MM.1S (cell line): ENCODE measurements around the gene PEX14.

Source experiments
- EZH2phosphoT487 ChIP-seq: fragments of 300-600 bp; sonication (generic); IDR thresholded peaks from 2 replicates; pipeline ENCODE4 v1.6.1; 2018; ENCODE audit warnings: antibody characterized with exemption, low read length
- TF ChIP-seq, protein P1 (sequence below): fragments of 300-600 bp; sonication (generic); IDR thresholded peaks from 2 replicates; pipeline ENCODE4 v1.5.1; 2016; ENCODE audit warnings: antibody characterized with exemption, low read length, mixed read lengths

DNA sequence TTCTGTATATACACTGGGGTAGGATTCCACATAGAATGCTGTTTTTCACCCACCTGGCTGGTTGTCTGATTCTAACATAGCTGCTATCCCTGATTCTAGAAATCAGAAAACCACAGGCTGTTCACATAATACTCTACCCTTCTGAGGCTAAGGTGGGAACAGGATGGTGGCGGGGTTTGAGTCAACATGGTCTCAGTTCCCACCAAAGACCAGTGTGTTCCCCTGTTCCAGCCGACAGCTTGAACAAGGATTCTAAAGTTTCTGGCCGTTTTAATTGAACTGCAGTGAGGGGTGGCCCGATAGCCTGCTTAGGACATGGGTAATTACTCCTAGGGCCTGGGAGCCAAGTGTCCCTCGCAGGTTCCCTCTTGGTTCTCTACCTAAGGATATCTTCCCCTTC lies 38.4 kb downstream of the PEX14 start:
- TF ChIP-seq, protein P1, sequence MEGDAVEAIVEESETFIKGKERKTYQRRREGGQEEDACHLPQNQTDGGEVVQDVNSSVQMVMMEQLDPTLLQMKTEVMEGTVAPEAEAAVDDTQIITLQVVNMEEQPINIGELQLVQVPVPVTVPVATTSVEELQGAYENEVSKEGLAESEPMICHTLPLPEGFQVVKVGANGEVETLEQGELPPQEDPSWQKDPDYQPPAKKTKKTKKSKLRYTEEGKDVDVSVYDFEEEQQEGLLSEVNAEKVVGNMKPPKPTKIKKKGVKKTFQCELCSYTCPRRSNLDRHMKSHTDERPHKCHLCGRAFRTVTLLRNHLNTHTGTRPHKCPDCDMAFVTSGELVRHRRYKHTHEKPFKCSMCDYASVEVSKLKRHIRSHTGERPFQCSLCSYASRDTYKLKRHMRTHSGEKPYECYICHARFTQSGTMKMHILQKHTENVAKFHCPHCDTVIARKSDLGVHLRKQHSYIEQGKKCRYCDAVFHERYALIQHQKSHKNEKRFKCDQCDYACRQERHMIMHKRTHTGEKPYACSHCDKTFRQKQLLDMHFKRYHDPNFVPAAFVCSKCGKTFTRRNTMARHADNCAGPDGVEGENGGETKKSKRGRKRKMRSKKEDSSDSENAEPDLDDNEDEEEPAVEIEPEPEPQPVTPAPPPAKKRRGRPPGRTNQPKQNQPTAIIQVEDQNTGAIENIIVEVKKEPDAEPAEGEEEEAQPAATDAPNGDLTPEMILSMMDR: no peak
- no peak for TF ChIP-seq EZH2phosphoT487
